Mucosa of descending colon (tissue), 3 donors: ENCODE data around the gene FOSL2. TPM values are rescaled to one million over a fixed set of nuclear protein-coding genes. Genes with fewer than 3 reads are reported as not detected.
A peak's percentile ranks its signal among the peaks of the same experiment; 100 is the strongest.

Source experiments
- ATAC-seq: fragments of 200-7000 bp; cut with Tn5 transposase; one replicate; pipeline ENCODE4 v1.9.1; 2020; ENCODE audit warnings: mild to moderate bottlenecking, moderate library complexity
- DNase-seq, 3 donors: peaks; one replicate each; pipeline ENCODE4 v3.0.0-alpha.2; 2020
- H3K36me3 ChIP-seq: fragments of 200-600 bp; one replicate; pipeline ENCODE4 v1.8.0; 2021; ENCODE audit warnings: low read depth, mild to moderate bottlenecking
- H3K4me1 ChIP-seq: fragments of 200-600 bp; one replicate; pipeline ENCODE4 v1.8.0; 2021; ENCODE audit warnings: low read depth, mild to moderate bottlenecking
- H3K4me3 ChIP-seq: fragments of 200-600 bp; one replicate; pipeline ENCODE4 v1.8.0; 2021; ENCODE audit warnings: mild to moderate bottlenecking
- H3K9me3 ChIP-seq: fragments of 200-600 bp; one replicate; pipeline ENCODE4 v1.8.0; 2021; ENCODE audit warnings: mild to moderate bottlenecking
- intact Hi-C, 2 donors: fragments of 100-400 bp; cut with DNase I in 1 of 2; cut with micrococcal nuclease in 1 of 2; formaldehyde crosslinking; loops; one replicate each; pipeline versions ENCODE4 v1.11.0 to v1.11.1; 2022; cut with DNase I, micrococcal nuclease
- total RNA-seq, 3 donors: library from RNA; stranded (reverse); fragmentation: NEBNext Ultra II Directional in 2 of 3; extraction: Animal tissue kit (Norgen Biotek cat#: 25700) in 2 of 3; gene quantifications; one replicate each; pipeline versions ENCODE4 v1.2.1 to v1.2.4, GENCODE V29; 2021 to 2023
- TF ChIP-seq, protein P1 (sequence below): fragments of 200-600 bp; IDR thresholded peaks from one replicate; pipeline ENCODE4 v1.8.0; 2022; ENCODE audit warnings: antibody characterized with exemption, mild to moderate bottlenecking
- donor health status: DM: no; HTN: no; CAD: no; lungs with moderate emphysema.
- donor health status: DM: no; HTN: no; CAD: no.
- donor health status: DM: no; HTN: yes; CAD: no.

Gene FOSL2
- total RNA-seq, 3 donors from 2014 or later = 160 to 166 (median 162) TPM

DNA sequence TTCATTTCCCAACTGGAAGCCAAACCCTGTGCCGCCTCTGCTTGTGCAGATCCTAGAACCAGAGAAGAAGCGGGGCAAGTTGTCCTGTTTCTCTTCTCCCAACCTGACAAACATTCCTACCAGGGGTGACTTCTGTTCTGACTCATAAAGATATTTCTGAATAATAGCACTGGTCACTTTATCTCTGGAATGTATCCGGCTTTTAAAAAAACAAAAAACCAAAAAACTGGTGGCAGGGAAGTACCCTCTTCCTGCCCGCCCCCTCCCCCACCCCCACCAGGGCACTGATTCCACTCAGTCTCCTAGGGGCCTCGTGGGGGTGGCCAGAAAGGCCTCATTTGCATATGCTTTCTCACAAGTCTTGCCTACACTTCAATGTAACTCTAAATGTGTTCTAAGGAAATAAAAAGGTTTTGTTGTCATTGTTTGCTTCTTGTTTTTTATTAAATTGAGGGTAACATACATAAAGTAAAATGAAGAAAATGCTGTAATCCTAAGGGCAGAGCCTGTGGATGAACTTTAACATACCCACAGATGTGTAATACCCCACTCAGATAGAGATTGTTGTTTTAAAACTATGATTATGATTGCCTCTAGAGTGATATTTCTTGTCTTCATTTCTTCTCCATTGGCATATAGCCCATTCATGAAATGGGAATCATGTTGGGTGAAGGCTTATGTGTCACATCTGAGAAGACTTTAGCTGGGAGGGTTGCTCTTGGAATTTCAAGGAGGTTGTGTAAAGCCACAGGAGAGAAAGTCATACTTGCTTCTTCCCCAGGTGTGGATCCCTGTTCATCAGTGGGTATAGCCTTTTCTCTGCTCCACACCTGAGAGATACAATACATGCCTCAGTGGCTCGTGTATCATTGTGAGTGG, 5.3 kb upstream of the FOSL2 start:
- Histone ChIP-seq H3K4me3 (no peak overlapping the region), H3K36me3 (no peaks in the 10 kb centered on the region), H3K9me3 (no peaks in the 10 kb centered on the region), H3K4me1 (peaks cover 15% of the 10 kb centered on the region)
- ATAC-seq = no peak
- intact Hi-C loops = no loop called here
- TF ChIP-seq, protein P1, sequence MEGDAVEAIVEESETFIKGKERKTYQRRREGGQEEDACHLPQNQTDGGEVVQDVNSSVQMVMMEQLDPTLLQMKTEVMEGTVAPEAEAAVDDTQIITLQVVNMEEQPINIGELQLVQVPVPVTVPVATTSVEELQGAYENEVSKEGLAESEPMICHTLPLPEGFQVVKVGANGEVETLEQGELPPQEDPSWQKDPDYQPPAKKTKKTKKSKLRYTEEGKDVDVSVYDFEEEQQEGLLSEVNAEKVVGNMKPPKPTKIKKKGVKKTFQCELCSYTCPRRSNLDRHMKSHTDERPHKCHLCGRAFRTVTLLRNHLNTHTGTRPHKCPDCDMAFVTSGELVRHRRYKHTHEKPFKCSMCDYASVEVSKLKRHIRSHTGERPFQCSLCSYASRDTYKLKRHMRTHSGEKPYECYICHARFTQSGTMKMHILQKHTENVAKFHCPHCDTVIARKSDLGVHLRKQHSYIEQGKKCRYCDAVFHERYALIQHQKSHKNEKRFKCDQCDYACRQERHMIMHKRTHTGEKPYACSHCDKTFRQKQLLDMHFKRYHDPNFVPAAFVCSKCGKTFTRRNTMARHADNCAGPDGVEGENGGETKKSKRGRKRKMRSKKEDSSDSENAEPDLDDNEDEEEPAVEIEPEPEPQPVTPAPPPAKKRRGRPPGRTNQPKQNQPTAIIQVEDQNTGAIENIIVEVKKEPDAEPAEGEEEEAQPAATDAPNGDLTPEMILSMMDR = no peak
- DNase-seq = no peak

DNA sequence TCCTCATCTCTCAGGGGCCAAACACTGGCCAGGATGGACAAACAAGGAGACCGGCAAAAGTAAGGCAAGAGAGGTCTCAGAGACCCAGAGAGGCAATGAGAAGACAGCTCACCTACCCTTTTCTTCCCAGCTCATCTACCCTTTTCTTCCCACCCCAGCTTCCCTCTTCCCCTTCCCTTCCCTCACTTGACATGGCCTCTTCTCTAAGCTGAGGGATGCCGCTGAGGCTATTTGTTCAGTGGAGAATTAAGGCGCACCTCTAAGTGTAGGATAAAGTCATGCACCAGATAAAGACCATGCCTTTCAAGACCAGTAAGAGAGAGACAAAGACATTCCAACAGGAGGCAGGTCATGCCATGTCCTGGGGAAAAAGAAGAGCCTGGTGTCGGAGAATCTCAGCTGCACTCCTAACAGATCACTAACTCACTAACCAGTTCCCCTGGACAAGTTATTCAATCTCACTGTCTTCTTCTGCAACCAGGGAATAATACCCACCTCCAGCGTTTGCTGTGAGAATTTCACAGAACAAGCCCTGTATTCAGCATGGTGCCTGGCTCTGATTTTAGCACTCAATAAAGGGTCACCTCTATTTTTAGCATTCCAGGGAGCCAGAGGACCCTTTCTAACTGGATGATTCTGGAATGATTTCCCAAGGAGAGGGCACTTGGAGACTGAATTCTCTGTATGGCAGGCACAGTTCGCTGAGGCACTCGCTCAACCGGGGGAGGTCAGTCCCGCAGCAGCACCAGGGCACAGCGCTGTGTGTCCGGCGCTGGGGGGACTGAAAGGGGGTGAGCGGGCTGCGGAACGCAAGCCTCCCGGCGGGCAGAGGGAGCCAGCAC, 3.0 kb upstream of the FOSL2 start:
- peak overlapping the region; percentile 30 for H3K4me3 ChIP-seq
- TF ChIP-seq, protein P1 = no peak
- peak in 1 of 3 donors; percentile 1 for DNase-seq
- no peaks in the 10 kb centered on the region for H3K36me3 ChIP-seq
- ATAC-seq = no peak
- H3K4me1 ChIP-seq = peaks cover 10% of the 10 kb centered on the region
- H3K9me3 ChIP-seq = no peaks in the 10 kb centered on the region
- intact Hi-C loops = no loop called here

DNA sequence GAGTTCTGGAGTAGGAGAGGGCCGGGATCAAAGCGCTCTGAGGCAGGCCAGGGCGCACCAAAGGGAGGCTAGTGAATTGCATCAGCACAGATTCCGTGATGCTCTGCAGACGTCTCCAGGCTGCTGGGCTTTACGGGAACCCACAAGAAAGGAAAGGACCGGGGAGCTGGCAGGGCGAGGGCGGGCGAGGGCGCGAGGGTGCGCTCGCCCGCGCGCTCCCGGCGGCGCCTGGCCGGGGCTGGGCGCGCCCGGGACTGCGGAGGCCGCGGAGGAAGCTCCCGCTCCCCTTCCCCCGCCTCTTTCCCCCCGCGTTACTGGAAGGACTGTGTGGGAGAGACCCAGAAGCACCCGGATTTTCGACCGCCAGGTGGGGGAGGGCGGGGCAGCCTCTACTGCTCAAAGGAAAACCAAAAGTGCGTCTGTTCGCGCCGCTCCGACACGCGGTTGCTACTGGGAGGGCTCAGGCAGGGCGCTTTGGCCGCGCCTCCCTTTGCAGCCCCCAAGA, 2.4 kb upstream of the FOSL2 start:
- ATAC-seq (peak; percentile 30), DNase-seq (peak; percentile 92 to 93 (median 93))
- Histone ChIP-seq H3K4me1 (peaks cover 10% of the 10 kb centered on the region), H3K36me3 (no peaks in the 10 kb centered on the region), H3K4me3 (peak overlapping the region; percentile 30), H3K9me3 (no peaks in the 10 kb centered on the region)
- intact Hi-C loops = no loop called here
- TF ChIP-seq, protein P1 = no peak

DNA sequence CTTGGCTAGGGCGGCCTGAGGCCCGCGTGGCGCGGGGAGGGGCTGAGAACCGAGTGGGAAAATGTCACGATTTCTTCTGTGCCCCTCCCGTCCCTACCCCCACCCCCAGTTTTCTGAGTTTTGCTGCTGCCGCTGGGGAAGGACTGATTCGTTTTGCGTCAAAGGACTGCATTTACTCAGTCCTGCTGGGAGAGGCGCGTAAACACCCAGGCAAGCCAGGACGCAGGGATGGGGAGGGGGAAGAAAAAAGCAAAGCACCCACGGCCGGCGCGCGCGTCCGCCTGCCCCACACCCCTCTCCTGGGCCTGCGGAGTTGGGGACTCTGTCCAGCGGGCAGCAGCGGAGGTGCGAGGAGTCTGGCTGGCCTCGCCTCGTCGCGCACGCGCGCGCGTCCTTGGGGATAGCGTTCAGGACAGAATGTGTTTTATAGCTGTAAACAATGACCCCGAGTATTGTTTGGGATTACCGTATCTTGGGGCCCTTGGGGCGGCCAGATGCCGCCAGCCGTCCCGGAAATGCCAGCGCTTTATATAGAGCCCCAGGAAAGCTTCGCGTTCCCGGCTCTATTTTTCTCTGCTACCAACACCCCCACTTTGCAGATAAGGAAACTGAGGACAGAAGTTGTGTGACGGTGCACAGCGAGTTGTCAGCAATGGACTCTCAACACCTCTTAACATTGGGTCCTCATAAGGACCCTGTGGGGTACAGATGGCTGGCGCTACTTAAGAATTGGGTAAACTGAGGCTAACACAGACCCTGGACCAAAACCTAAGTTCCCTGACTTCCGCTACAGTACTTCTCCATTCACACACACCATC, 1.7 kb upstream of the FOSL2 start:
- DNase-seq (peak; percentile 82 to 90 (median 90)), ATAC-seq (peak; percentile 34)
- Histone ChIP-seq H3K4me3 (peak overlapping the region; percentile 30), H3K4me1 (peaks cover 10% of the 10 kb centered on the region), H3K36me3 (no peaks in the 10 kb centered on the region), H3K9me3 (no peaks in the 10 kb centered on the region)
- intact Hi-C loops = no loop called here
- TF ChIP-seq, protein P1 = no peak
